ENCODE data around the gene BARHL1. TPM values are rescaled to one million over a fixed set of nuclear protein-coding genes. Genes with fewer than 3 reads are reported as not detected.

Gene BARHL1
- polyA plus RNA-seq, 1 donor from 2014 or later: not detected

GRCh38 chr9:132626285-132626684 is 43.9 kb downstream of the BARHL1 start:
- H3K27me3 ChIP-seq (ENCODE audit: insufficient read depth, low read depth, low read length): no peaks in the 10 kb centered on the region
- no peaks in the 10 kb centered on the region for H3K9me3 ChIP-seq (ENCODE audit: low read length)
- H3K79me2 ChIP-seq (replicated peaks; ENCODE audit: insufficient read depth, low read length): no peaks in the 10 kb centered on the region
- no peak overlapping the region for H3K4me2 ChIP-seq (ENCODE audit: low read length)
- peak; percentile 66 for TF ChIP-seq MXI1 (conservative IDR thresholded peaks at IDR 0.05; ENCODE audit: poor library complexity, severe bottlenecking)
- TF ChIP-seq RAD21 (conservative IDR thresholded peaks at IDR 0.05): no peak
- TF ChIP-seq POLR2AphosphoS5 (IDR thresholded peaks at IDR 0.05): no peak
- no peak for TF ChIP-seq SMC3 (conservative IDR thresholded peaks at IDR 0.05; ENCODE audit: poor library complexity)
- H3K36me3 ChIP-seq (ENCODE audit: insufficient read depth, low read length): no peaks in the 10 kb centered on the region
- peak overlapping the region; percentile 66 for H3K27ac ChIP-seq (ENCODE audit: low read length)
- peak overlapping the region; percentile 36 for H3K4me3 ChIP-seq (ENCODE audit: low read length)
- H3F3A ChIP-seq (ENCODE audit: insufficient read depth, low read length, poor library complexity, severe bottlenecking): no peaks in the 10 kb centered on the region
- no peak overlapping the region for H2AFZ ChIP-seq (ENCODE audit: low read depth, low read length)
- H4K20me1 ChIP-seq (ENCODE audit: insufficient read depth): no peaks in the 10 kb centered on the region
- H3K9ac ChIP-seq (ENCODE audit: low read length): peak overlapping the region; percentile 35
- H3K9me2 ChIP-seq (ENCODE audit: insufficient read depth, low read length): no peaks in the 10 kb centered on the region

GRCh38 chr9:132627106-132627505 is 44.7 kb downstream of the BARHL1 start:
- Histone ChIP-seq H3K27ac (ENCODE audit: low read length) (peak overlapping the region; percentile 66), H3K27me3 (ENCODE audit: insufficient read depth, low read depth, low read length) (no peaks in the 10 kb centered on the region), H3K4me3 (ENCODE audit: low read length) (peak overlapping the region; percentile 36), H3K36me3 (ENCODE audit: insufficient read depth, low read length) (no peaks in the 10 kb centered on the region), H2AFZ (ENCODE audit: low read depth, low read length) (no peak overlapping the region), H3K9me2 (ENCODE audit: insufficient read depth, low read length) (no peaks in the 10 kb centered on the region), H3F3A (ENCODE audit: insufficient read depth, low read length, poor library complexity, severe bottlenecking) (no peaks in the 10 kb centered on the region), H3K79me2 (replicated peaks; ENCODE audit: insufficient read depth, low read length) (no peaks in the 10 kb centered on the region), H3K4me2 (ENCODE audit: low read length) (peak overlapping the region; percentile 46), H4K20me1 (ENCODE audit: insufficient read depth) (no peaks in the 10 kb centered on the region), H3K9me3 (ENCODE audit: low read length) (no peaks in the 10 kb centered on the region), H3K9ac (ENCODE audit: low read length) (peak overlapping the region; percentile 38)
- TF ChIP-seq SMC3 (conservative IDR thresholded peaks at IDR 0.05; ENCODE audit: poor library complexity): no peak
- no peak for TF ChIP-seq TAF1 (IDR thresholded peaks at IDR 0.05; ENCODE audit: low read depth)
- TF ChIP-seq EP300 (conservative IDR thresholded peaks at IDR 0.05; ENCODE audit: poor library complexity, severe bottlenecking): no peak
- TF ChIP-seq EZH2 (IDR thresholded peaks at IDR 0.05; ENCODE audit: borderline replicate concordance, insufficient read depth, low read length, poor library complexity, severe bottlenecking): no peak
- no peak for TF ChIP-seq RAD21 (conservative IDR thresholded peaks at IDR 0.05)
- TF ChIP-seq POLR2AphosphoS5 (IDR thresholded peaks at IDR 0.05): no peak
- no peak for TF ChIP-seq MXI1 (conservative IDR thresholded peaks at IDR 0.05; ENCODE audit: poor library complexity, severe bottlenecking)
- TF ChIP-seq CTCF (IDR thresholded peaks at IDR 0.05; ENCODE audit: poor library complexity, severe bottlenecking): no peak
- TF ChIP-seq REST (IDR thresholded peaks at IDR 0.05; ENCODE audit: borderline replicate concordance): no peak

Measured in neural cell (in vitro differentiated cells).